ENCODE results near the gene MDP1.

- TF ChIP-seq CTCF (IDR thresholded peaks at IDR 0.05) (no peak), EHF (CRISPR knock-in tag; IDR thresholded peaks at IDR 0.05) (no peak), JUN (IDR thresholded peaks at IDR 0.05) (no peak), POLR2A (IDR thresholded peaks at IDR 0.05; ENCODE audit: low read length) (no peak), USF2 (IDR thresholded peaks at IDR 0.05) (no peak), EP300 (IDR thresholded peaks at IDR 0.05) (no peak), REST (IDR thresholded peaks at IDR 0.05) (no peak), MAFK (IDR thresholded peaks at IDR 0.05; ENCODE audit: partially characterized antibody) (no peak), RCOR1 (IDR thresholded peaks at IDR 0.05; ENCODE audit: low read depth, low read length) (no peak), NPAS2 (CRISPR knock-in tag; IDR thresholded peaks at IDR 0.05; ENCODE audit: borderline replicate concordance) (no peak)
Observed at GRCh38 chr14:24198814-24199524, 16.9 kb downstream of the MDP1 start.
